ENCODE measurements around the gene THEMIS2. TPM values are rescaled to one million over a fixed set of nuclear protein-coding genes. Genes with fewer than 3 reads are reported as not detected.

The THEMIS2 gene
- polyA plus RNA-seq, 3 donors, result 306 to 618 (median 344) TPM

DNA sequence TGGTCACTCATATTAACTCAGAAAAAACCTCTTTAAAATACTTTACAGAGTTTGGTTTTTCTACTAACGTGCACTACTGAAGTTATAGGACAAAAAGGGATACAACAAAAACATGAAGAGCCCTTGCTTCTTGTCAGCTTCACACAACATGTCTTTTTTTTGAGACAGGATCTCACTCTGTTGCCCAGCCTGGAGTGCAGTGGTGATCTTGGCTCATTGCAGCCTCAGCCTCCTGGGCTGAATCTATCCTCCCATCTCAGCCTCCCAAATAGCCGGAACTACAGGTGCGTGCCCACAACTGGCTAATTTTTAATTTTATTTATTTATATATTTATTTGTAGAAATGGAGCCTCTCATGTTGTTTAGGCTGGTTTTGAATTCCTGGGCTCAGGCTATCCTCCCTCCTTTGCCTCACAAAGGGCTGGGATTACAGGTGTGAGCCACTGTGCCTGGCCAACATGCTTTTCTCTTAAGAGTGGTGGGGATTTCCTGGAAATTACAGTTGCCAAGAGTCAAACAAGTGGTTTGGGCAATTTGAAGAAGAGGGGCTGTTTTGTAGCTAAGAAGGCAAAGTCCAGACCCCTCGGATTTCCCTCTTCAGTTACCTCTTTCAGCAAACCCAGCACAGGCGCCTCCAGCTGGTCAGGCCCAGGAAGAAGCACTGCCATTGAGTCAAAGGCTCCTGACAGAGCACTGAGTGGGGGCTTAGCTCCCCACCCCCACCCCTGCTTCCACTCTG is 56.0 kb downstream of the THEMIS2 start:
- Histone ChIP-seq H4K20me1 (ENCODE audit: insufficient read depth, low read length) (no peaks in the 10 kb centered on the region), H3K9me3 (replicated peaks in 1 of 2; ENCODE audit: control insufficient read depth in 1 of 2, insufficient read depth in 1 of 2, low read length in 2 of 2) (no peaks in the 10 kb centered on the region), H3K27me3 (ENCODE audit: control insufficient read depth in 2 of 2, insufficient read depth in 2 of 2, low read length in 2 of 2) (no peaks in the 10 kb centered on the region), H2AFZ (ENCODE audit: insufficient read depth, low read depth, low read length, poor library complexity, severe bottlenecking) (no peak overlapping the region), H3K4me1 (ENCODE audit: control insufficient read depth in 1 of 2, insufficient read depth in 2 of 2, low read length in 2 of 2) (peaks cover 17 to 20% of the 10 kb centered on the region in 2 donors), H3K9ac (ENCODE audit: insufficient read depth, low read length, poor library complexity, severe bottlenecking) (no peak overlapping the region), H3K36me3 (replicated peaks in 1 of 2; ENCODE audit: control insufficient read depth in 1 of 2, insufficient read depth in 2 of 2, low read length in 2 of 2) (no peaks in the 10 kb centered on the region), H3K4me3 (replicated peaks in 1 of 3; ENCODE audit: low read depth in 2 of 3, low read length in 3 of 3) (no peak overlapping the region), H3K79me2 (ENCODE audit: insufficient read depth, low read length) (no peaks in the 10 kb centered on the region), H3K4me2 (replicated peaks; ENCODE audit: extremely low read depth, low read length, poor library complexity, severe bottlenecking) (no peak overlapping the region), H3K27ac (ENCODE audit: low read depth in 1 of 2, low read length in 2 of 2) (no peak overlapping the region)
- Mint-ChIP-seq H3K27ac (no peak overlapping the region), H3K36me3 (no peaks in the 10 kb centered on the region), H3K4me1 (peaks cover 16% of the 10 kb centered on the region), H3K9me3 (peaks cover 0 to 7% (median 0%) of the 10 kb centered on the region in 7 donors), H3K4me3 (no peak overlapping the region), H3K27me3 (ENCODE audit: low read depth in 3 of 3) (peaks cover 0 to 9% (median 4%) of the 10 kb centered on the region in 3 donors)
- TF ChIP-seq, protein P1, sequence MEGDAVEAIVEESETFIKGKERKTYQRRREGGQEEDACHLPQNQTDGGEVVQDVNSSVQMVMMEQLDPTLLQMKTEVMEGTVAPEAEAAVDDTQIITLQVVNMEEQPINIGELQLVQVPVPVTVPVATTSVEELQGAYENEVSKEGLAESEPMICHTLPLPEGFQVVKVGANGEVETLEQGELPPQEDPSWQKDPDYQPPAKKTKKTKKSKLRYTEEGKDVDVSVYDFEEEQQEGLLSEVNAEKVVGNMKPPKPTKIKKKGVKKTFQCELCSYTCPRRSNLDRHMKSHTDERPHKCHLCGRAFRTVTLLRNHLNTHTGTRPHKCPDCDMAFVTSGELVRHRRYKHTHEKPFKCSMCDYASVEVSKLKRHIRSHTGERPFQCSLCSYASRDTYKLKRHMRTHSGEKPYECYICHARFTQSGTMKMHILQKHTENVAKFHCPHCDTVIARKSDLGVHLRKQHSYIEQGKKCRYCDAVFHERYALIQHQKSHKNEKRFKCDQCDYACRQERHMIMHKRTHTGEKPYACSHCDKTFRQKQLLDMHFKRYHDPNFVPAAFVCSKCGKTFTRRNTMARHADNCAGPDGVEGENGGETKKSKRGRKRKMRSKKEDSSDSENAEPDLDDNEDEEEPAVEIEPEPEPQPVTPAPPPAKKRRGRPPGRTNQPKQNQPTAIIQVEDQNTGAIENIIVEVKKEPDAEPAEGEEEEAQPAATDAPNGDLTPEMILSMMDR (IDR thresholded peaks at IDR 0.05), result no peak
- DNase-seq, result no peak
- no CpG with 5 or more reads among the region's 5 CpGs for WGBS (ENCODE audit: insufficient coverage)
- intact Hi-C loops (cut with micrococcal nuclease), result no loop called here

DNA sequence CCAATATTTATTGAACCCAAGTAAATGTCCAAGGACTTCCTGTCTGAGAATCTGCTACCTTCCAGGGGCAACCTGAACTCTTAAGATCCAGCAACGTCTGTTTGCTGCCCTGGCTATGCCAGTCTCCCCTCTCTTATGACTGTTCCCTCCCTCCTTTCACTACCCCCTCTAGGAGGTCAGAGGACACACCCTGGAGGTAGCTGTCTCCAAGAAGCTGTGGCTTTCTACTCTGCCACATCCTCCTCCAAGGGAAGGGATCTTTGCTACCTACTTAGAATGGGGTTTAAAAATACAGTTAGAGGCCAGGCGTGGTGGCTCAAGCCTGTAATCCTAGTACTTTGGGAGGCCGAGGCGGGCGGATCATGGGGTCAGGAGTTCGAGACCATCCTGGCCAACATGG is 58.8 kb downstream of the THEMIS2 start:
- Histone ChIP-seq H3K36me3 (replicated peaks in 1 of 2; ENCODE audit: control insufficient read depth in 1 of 2, insufficient read depth in 2 of 2, low read length in 2 of 2) (no peaks in the 10 kb centered on the region), H3K27me3 (ENCODE audit: control insufficient read depth in 2 of 2, insufficient read depth in 2 of 2, low read length in 2 of 2) (peaks cover 0 to 11% of the 10 kb centered on the region in 2 donors), H2AFZ (ENCODE audit: insufficient read depth, low read depth, low read length, poor library complexity, severe bottlenecking) (no peak overlapping the region), H3K9me3 (replicated peaks in 1 of 2; ENCODE audit: control insufficient read depth in 1 of 2, insufficient read depth in 1 of 2, low read length in 2 of 2) (no peaks in the 10 kb centered on the region), H3K79me2 (ENCODE audit: insufficient read depth, low read length) (no peaks in the 10 kb centered on the region), H4K20me1 (ENCODE audit: insufficient read depth, low read length) (no peaks in the 10 kb centered on the region), H3K27ac (ENCODE audit: low read depth in 1 of 2, low read length in 2 of 2) (no peak overlapping the region), H3K4me3 (replicated peaks in 1 of 3; ENCODE audit: low read depth in 2 of 3, low read length in 3 of 3) (no peak overlapping the region), H3K4me1 (ENCODE audit: control insufficient read depth in 1 of 2, insufficient read depth in 2 of 2, low read length in 2 of 2) (peaks cover 31 to 36% of the 10 kb centered on the region in 2 donors), H3K9ac (ENCODE audit: insufficient read depth, low read length, poor library complexity, severe bottlenecking) (no peak overlapping the region), H3K4me2 (replicated peaks; ENCODE audit: extremely low read depth, low read length, poor library complexity, severe bottlenecking) (no peak overlapping the region)
- no peak for DNase-seq
- TF ChIP-seq, protein P1 (IDR thresholded peaks at IDR 0.05), result no peak
- peaks cover 18 to 24% (median 20%) of the 10 kb centered on the region in 3 donors for H3K27me3 Mint-ChIP-seq (ENCODE audit: low read depth in 3 of 3)
- peak overlapping the region; percentile 12 to 80 (median 73) for H3K27ac Mint-ChIP-seq
- intact Hi-C loops (cut with micrococcal nuclease), result no loop called here
- peaks cover 0 to 9% (median 0%) of the 10 kb centered on the region in 7 donors for H3K9me3 Mint-ChIP-seq
- peaks cover 0 to 3% of the 10 kb centered on the region in 2 donors for H3K36me3 Mint-ChIP-seq
- WGBS (ENCODE audit: insufficient coverage), result 83% methylated on average over 1 of the region's 6 CpGs
- no peak overlapping the region for H3K4me3 Mint-ChIP-seq
- H3K4me1 Mint-ChIP-seq, result peaks cover 32% of the 10 kb centered on the region

Measured in CD14-positive monocyte (primary cell).